Spleen (tissue), 7 donors: ENCODE results near the gene SPATC1L.

Source experiments
- CTCF ChIP-seq, 11 experiments: fragments of 200-600 bp in 7 of 11; fragments of 450-650 bp in 4 of 11; sonication (generic) in 4 of 11; IDR thresholded peaks in 8 of 11; conservative IDR thresholded peaks in 3 of 11; 1 replicate in 7 of 11; 2 replicates in 4 of 11; pipeline versions ENCODE4 v1.4.0 to v1.8.0; 2016 to 2021; ENCODE audit warnings: antibody characterized with exemption in 11 of 11, inconsistent platforms in 4 of 11, mild to moderate bottlenecking in 1 of 11
- POLR2A ChIP-seq, 3 donors: fragments of 450-650 bp; IDR thresholded peaks; one replicate each; pipeline ENCODE4 v1.5.1; 2017; ENCODE audit warnings: antibody characterized with exemption in 3 of 3, mild to moderate bottlenecking in 1 of 3
- POLR2AphosphoS5 ChIP-seq, 3 donors: sonication (generic); formaldehyde crosslinking; IDR thresholded peaks; one replicate each; pipeline ENCODE4 v1.5.1; 2017; ENCODE audit warnings: antibody characterized with exemption in 3 of 3
- donor health status: DM: no; HTN: no; CAD: no; lungs with moderate emphysema.
- donor health status: DM: no; HTN: no; CAD: no.
- donor health status: DM: no; HTN: no; CAD: no.

GRCh38 chr21:46145840-46146691 lies 38.2 kb downstream of the SPATC1L start:
- no peak for TF ChIP-seq POLR2A (IDR thresholded peaks at IDR 0.05)
- TF ChIP-seq POLR2AphosphoS5 (IDR thresholded peaks at IDR 0.05): no peak
- no peak for TF ChIP-seq CTCF (IDR thresholded peaks at IDR 0.05 in 8 of 11, conservative IDR thresholded peaks at IDR 0.05 in 3 of 11)
